ENCODE results near the gene SYNPO2. TPM values are rescaled to one million over a fixed set of nuclear protein-coding genes. Genes with fewer than 3 reads are reported as not detected.

SYNPO2 gene
- polyA plus RNA-seq, 1 experiment, result 5.1 TPM

DNA sequence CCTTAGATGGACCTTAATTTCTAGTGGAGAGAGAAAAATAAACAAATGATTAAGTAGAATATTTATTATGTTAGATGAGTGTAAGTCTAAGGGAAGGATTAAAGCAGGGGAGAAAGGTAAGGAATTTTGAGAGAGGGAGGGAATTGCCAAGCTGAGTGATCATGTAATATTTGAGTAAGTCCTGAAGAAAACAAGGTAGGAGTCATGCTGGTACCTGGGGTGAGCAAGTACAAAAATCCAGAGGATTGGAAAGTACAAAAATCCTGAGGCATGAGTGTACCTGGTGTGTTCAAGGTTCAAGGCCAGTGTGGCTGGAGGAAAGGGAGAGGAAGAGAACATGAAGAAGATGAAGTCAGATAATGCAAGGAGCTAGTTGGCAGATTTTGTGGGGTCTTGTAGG is 159.8 kb downstream of the SYNPO2 start:
- H3K4me3 ChIP-seq (ENCODE audit: low read depth, low read length), result no peak overlapping the region
- TF ChIP-seq, protein P1, sequence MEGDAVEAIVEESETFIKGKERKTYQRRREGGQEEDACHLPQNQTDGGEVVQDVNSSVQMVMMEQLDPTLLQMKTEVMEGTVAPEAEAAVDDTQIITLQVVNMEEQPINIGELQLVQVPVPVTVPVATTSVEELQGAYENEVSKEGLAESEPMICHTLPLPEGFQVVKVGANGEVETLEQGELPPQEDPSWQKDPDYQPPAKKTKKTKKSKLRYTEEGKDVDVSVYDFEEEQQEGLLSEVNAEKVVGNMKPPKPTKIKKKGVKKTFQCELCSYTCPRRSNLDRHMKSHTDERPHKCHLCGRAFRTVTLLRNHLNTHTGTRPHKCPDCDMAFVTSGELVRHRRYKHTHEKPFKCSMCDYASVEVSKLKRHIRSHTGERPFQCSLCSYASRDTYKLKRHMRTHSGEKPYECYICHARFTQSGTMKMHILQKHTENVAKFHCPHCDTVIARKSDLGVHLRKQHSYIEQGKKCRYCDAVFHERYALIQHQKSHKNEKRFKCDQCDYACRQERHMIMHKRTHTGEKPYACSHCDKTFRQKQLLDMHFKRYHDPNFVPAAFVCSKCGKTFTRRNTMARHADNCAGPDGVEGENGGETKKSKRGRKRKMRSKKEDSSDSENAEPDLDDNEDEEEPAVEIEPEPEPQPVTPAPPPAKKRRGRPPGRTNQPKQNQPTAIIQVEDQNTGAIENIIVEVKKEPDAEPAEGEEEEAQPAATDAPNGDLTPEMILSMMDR (IDR thresholded peaks at IDR 0.05; ENCODE audit: low read depth, low read length), result no peak
- ChIA-PET POLR2A (no interaction called here), CTCF (no interaction called here)
- H3K9me3 ChIP-seq (ENCODE audit: control insufficient read depth, insufficient read depth, low read length), result no peaks in the 10 kb centered on the region
- no peak for DNase-seq (ENCODE audit: low read depth, low spot score)
- H3K27me3 ChIP-seq (ENCODE audit: control insufficient read depth, insufficient read depth, low read length), result no peaks in the 10 kb centered on the region
- H3K27ac ChIP-seq (ENCODE audit: low read depth, low read length), result no peak overlapping the region

DNA sequence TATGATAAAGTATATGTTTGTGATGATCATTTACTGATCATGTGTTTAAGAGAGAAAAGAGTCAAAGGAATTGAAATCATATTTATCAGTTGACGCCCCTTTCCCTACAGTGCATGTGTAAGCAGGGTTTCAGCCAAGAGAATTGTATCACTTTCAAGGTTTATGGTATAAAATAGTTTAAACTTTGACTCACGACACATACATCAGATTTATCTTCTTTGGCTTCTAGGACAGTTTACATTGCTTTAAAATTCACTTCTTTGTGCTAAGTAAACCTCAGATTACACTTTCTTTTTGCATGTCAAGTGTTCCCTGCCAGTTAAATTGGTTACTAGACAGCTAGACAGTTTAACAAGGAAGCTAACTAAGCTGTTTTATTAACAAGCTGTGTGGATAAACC is 160.7 kb downstream of the SYNPO2 start:
- POLR2A ChIA-PET, result interaction anchor here (0.7 kb wide), 1 partner anchor 9 kb away, joined by 4 read pairs; no protein-coding TSS in a partner anchor
- Histone ChIP-seq H3K27me3 (ENCODE audit: control insufficient read depth, insufficient read depth, low read length) (no peaks in the 10 kb centered on the region), H3K9me3 (ENCODE audit: control insufficient read depth, insufficient read depth, low read length) (no peaks in the 10 kb centered on the region; the same call in 1 of the 2 replicates), H3K4me3 (ENCODE audit: low read depth, low read length) (no peak overlapping the region), H3K27ac (ENCODE audit: low read depth, low read length) (no peak overlapping the region)
- DNase-seq (ENCODE audit: low read depth, low spot score), result no peak
- TF ChIP-seq, protein P1 (IDR thresholded peaks at IDR 0.05; ENCODE audit: low read depth, low read length), result no peak
- CTCF ChIA-PET, result interaction anchor here (3.8 kb wide), 1 partner anchor 7 kb away, joined by 14 read pairs; no protein-coding TSS in a partner anchor

- no peak overlapping the region for H3K4me3 ChIP-seq (ENCODE audit: low read depth, low read length)
- TF ChIP-seq, protein P1 (IDR thresholded peaks at IDR 0.05; ENCODE audit: low read depth, low read length), result no peak
- H3K27me3 ChIP-seq (ENCODE audit: control insufficient read depth, insufficient read depth, low read length), result no peaks in the 10 kb centered on the region
- H3K27ac ChIP-seq (ENCODE audit: low read depth, low read length), result no peak overlapping the region
- DNase-seq (ENCODE audit: low read depth, low spot score), result no peak
- ChIA-PET CTCF (interaction anchor here (3.8 kb wide), 1 partner anchor 9 kb away, joined by 14 read pairs; no protein-coding TSS in a partner anchor), POLR2A (no interaction called here)
- no peaks in the 10 kb centered on the region; the same call in 1 of the 2 replicates for H3K9me3 ChIP-seq (ENCODE audit: control insufficient read depth, insufficient read depth, low read length)
These were observed 162.0 kb downstream of the SYNPO2 start for GRCh38 chr4:119050527-119051090.

DNA sequence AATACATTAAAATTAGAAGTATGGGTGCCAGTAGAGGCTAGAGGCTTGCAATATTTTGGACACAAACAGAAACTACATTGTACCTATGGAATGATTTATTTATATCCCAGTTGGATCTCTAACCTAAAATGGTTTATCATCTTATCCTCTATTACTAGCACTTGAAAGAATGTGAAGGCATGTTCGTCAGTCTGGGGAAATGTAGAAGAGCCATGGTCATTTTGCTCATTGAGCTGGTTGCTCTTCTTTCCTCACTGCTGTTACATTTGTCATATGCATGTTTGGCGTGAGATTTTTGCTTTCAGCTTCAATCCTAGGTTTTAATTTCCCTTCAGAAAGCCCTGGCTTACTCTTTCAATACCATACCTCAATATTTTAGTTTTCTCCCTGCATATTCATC is 164.6 kb downstream of the SYNPO2 start:
- DNase-seq (ENCODE audit: low read depth, low spot score), result no peak
- no peak overlapping the region for H3K4me3 ChIP-seq (ENCODE audit: low read depth, low read length)
- H3K9me3 ChIP-seq (ENCODE audit: control insufficient read depth, insufficient read depth, low read length), result no peaks in the 10 kb centered on the region; the same call in 1 of the 2 replicates
- POLR2A ChIA-PET, result interaction anchor here (1.1 kb wide), 1 partner anchor 158 kb away, joined by 3 read pairs; no protein-coding TSS in a partner anchor
- no peak overlapping the region for H3K27ac ChIP-seq (ENCODE audit: low read depth, low read length)
- no peaks in the 10 kb centered on the region for H3K27me3 ChIP-seq (ENCODE audit: control insufficient read depth, insufficient read depth, low read length)
- CTCF ChIA-PET, result interaction anchor here (1.6 kb wide), 1 partner anchor 12 kb away, joined by 8 read pairs; no protein-coding TSS in a partner anchor
- TF ChIP-seq, protein P1 (IDR thresholded peaks at IDR 0.05; ENCODE audit: low read depth, low read length), result no peak

GRCh38 chr4:119053997-119054396 is 165.3 kb downstream of the SYNPO2 start:
- no peak overlapping the region for H3K27ac ChIP-seq (ENCODE audit: low read depth, low read length)
- no peaks in the 10 kb centered on the region for H3K27me3 ChIP-seq (ENCODE audit: control insufficient read depth, insufficient read depth, low read length)
- no peak for DNase-seq (ENCODE audit: low read depth, low spot score)
- no peaks in the 10 kb centered on the region; the same call in 1 of the 2 replicates for H3K9me3 ChIP-seq (ENCODE audit: control insufficient read depth, insufficient read depth, low read length)
- TF ChIP-seq, protein P1 (IDR thresholded peaks at IDR 0.05; ENCODE audit: low read depth, low read length), result no peak
- CTCF ChIA-PET, result interaction anchor here (1.6 kb wide), 1 partner anchor 12 kb away, joined by 8 read pairs; no protein-coding TSS in a partner anchor
- H3K4me3 ChIP-seq (ENCODE audit: low read depth, low read length), result no peak overlapping the region
- POLR2A ChIA-PET, result interaction anchor here (1.1 kb wide), 1 partner anchor 158 kb away, joined by 3 read pairs; no protein-coding TSS in a partner anchor

Data from AG04450 (cell line).